Skeletal muscle cell (primary cell): ENCODE results near the gene MXD4.
"Not testable (repeated sequence)": the region's sequence is repeated elsewhere in the genome, so short reads cannot be mapped to it uniquely, and the experiment has no call there.

Experiments used
- DNase-seq: peaks from one replicate; pipeline ENCODE4 v3.0.0-alpha.2; 2010; ENCODE audit warnings: low read depth
- H3K4me3 ChIP-seq: 2 replicates; pipeline ENCODE4 v1.5.1; 2011; ENCODE audit warnings: low read depth, mild to moderate bottlenecking, control low read depth, low read length, moderate library complexity

The MXD4 gene

GRCh38 chr4:2241410-2242353 lies 20.2 kb downstream of the MXD4 start, which contains the start of the genes HAUS3 and POLN:
Gene HAUS3 (minus strand): TSS chr4:2242121. CDS start chr4:2240946, 1,175 bp downstream.
Gene POLN (minus strand): TSS chr4:2242121. CDS start chr4:2229231, 12,890 bp downstream.
- peak; percentile 84 for DNase-seq
- peak within 1 kb of the TSS; percentile 84 for H3K4me3 ChIP-seq

DNA sequence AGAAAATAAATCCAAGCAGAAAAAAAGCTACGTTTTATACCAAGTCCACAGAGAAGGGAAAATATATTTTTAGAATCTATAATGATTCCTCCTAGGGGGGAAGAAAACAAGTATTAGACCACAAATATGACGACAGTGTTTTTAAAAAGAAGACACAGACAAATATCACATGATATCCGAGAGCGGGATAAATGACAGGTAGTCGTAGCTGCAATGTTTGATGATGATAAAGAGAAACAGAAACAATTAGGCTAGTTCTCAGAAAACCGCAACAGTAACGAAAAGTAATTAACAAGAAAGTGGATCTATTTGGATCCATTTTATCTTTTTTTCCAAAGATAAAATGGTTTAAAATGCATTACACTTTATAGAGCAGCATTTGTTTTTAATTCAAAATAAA lies 20.9 kb downstream of the MXD4 start:
- no peak for DNase-seq
- H3K4me3 ChIP-seq, result peak overlapping the region; percentile 84

DNA sequence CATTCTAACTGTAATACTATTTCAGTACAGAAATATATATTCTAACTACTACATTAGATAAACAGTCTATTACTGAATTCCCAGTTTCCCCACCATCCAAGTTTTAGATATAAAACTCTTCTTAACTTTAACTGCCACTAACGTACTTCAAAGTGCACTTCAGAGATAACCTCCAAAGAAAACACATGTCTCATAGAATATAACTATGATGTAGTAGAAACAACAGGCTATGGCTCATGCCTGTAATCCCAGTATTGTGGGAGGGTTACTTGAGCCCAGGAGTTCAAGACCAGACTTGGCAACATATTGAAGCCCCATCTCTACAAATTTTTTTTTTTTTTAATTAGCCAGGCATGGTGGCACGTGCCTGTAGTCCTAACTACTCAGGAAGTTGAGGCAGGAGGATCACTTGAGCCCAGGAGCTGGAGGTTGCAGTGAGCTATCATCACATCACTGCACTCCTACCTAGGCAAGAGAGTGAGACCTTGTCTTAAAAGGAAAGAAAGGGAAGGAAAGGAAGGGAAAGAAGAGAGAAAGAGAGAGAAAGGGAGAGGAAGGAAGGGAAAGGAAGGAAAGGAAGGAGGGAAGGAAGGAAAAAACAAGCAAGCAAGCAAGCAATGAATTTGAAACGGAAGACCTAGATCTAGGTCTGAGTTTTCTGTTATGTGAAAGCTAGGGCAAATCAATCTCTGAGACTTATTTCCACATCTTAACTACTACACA lies 24.8 kb downstream of the MXD4 start:
- H3K4me3 ChIP-seq, result no peak overlapping the region
- DNase-seq, result no peak

DNA sequence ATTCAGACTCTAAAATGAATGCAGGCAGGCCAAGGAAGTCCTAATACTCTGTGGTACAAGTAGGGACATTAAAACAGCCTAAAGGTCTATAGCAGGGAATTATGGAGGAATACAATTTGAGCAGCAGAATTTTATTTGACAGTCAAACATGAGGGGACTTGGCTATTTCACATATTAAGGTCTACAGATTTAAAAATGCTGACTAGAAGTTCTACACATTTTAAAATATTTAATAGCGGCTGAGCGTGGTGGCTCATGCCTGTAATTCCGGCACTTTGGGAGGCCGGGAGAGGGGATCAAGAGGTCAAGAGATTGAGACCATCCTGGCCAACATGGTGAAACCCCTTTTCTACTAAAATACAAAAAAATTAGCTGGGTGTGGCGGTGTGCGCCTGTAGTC lies 30.8 kb downstream of the MXD4 start:
- DNase-seq, result no peak
- H3K4me3 ChIP-seq, result no peak overlapping the region

- no peak for DNase-seq
- H3K4me3 ChIP-seq, result no peak overlapping the region
These were observed 35.6 kb downstream of the MXD4 start for GRCh38 chr4:2226261-2226660.

GRCh38 chr4:2222838-2223237 lies 39.1 kb downstream of the MXD4 start:
- H3K4me3 ChIP-seq, result no peak overlapping the region
- DNase-seq, result no peak

DNA sequence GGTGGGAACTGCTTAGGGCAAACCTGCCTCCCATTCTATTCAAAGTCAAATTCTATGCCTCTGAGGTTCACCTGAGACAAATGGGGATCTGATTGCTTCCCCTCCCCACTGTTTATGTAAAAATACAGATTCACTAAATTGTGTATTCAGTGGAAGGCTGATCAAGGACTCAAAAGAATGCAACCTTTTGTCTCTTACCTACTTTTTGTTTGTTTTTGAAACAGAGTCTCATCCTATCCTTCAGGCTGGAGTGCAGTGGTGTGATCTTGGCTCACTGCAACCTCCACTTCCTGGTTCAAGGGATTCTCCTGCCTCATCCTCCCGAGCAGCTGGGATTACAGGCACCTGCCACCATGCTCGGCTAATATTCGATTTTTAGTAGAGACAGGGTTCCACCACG lies 40.5 kb downstream of the MXD4 start:
- not testable (repeated sequence) for H3K4me3 ChIP-seq, DNase-seq

GRCh38 chr4:2220016-2220630 lies 41.8 kb downstream of the MXD4 start:
- no peak for DNase-seq
- H3K4me3 ChIP-seq, result no peak overlapping the region

DNA sequence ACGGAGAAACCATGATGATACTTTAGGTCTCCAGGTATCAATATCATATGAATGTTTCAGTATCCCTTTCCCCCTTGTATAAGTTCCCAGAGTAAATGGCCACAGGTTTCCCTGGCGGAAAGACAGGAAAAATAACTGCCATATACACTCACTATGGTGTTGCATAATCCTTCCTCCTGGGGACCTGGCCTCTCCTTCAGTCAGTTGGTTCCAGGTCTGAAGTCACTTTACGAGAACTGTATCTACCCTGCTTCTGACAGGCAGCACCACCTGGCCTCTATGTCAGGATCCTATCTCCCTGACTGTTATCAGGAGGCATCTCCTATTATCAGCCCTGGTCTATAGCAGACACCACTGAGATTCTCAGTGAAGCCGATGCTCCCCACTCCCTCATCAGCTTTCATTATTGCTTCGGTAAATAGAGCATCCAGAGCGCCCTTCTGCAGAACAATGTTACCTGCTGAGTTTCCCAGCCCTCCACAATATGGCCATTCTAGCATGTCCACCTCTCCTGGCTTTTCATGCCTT lies 42.6 kb downstream of the MXD4 start:
- DNase-seq, result no peak
- H3K4me3 ChIP-seq, result no peak overlapping the region

- H3K4me3 ChIP-seq, result no peak overlapping the region
- DNase-seq, result no peak
These were observed 43.5 kb downstream of the MXD4 start for GRCh38 chr4:2218436-2218835.

DNA sequence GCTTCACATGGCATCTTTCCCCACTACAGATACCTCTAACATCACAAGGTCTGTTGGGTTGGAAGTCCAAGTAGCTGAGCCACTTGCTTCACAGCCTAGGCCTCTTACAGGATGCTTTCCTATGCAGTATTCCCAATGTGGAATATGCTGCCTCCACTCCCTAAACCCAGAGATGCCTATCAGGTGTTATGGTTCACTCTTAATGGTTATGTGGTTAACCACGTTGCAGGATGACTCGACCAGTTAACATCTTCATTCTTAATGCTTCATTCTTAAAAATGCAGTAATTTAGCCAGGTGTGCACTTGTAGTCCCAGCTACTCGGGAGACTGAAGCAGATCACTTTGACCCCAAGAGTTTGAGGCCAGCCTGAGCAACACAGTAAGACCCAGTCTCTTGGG lies 44.2 kb downstream of the MXD4 start:
- no peak overlapping the region for H3K4me3 ChIP-seq
- no peak for DNase-seq

DNA sequence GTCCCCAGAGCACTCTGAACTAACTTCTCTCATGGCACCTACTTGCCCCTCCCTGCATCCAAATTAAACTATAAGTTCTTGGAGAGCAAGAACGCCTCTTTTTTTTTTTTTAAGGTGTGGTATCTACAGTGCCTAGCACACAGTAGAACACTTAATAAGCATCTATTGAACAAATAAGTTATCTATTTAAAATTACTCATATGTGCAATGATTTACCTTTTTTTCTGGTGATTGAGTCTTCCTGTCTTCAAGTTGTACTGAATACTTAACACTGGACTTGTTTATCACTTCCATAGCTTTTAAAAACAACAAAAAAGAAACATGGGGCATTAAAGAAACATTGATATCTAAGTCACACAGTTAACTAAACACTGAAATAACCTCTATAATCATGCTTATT lies 49.1 kb downstream of the MXD4 start:
- DNase-seq, result no peak
- H3K4me3 ChIP-seq, result no peak overlapping the region

DNA sequence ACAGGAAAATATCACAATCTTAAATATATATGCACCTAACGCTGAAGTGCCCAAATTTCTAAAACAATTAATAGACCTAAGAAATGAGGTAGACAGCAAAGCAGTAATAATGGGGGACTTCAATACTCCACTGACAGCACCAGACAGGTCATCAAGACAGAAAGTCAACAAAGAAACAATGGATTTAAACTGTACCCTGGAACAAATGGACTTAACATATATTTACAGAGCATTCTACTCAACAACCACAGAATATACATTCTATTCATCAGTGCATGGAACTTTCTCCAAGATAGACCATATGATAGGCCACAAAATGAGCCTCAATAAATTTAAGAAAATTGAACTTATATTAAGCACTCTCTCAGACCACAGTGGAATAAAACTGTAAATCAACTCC lies 59.1 kb downstream of the MXD4 start:
- not testable (repeated sequence) for H3K4me3 ChIP-seq, DNase-seq
